Smooth muscle cell (in vitro differentiated cells): ENCODE data around the gene SF3B6. TPM values are rescaled to one million over a fixed set of nuclear protein-coding genes. Genes with fewer than 3 reads are reported as not detected.

Experiments
- DNase-seq: peaks from one replicate; lab custom pipeline; 2025; ENCODE audit not compliant: unreplicated experiment; lab: John Stamatoyannopoulos, UW
- H2AFZ ChIP-seq: fragments of 200-600 bp; sonication (generic); 2 replicates; pipeline ENCODE4 v1.6.0; 2016; ENCODE audit warnings: antibody characterized with exemption, low read depth, mild to moderate bottlenecking
- H3F3A ChIP-seq: fragments of 200-600 bp; sonication (generic); 2 replicates; pipeline ENCODE4 v1.6.0; 2017; ENCODE audit warnings: antibody characterized with exemption, low read depth
- H3K27ac ChIP-seq: fragments of 200-600 bp; sonication (generic); 2 replicates; pipeline ENCODE4 v1.5.1; 2016; ENCODE audit warnings: low read depth, mild to moderate bottlenecking
- H3K27me3 ChIP-seq: fragments of 200-600 bp; sonication (generic); 2 replicates; pipeline ENCODE4 v1.6.1; 2016; ENCODE audit warnings: low read depth, mild to moderate bottlenecking
- H3K36me3 ChIP-seq: fragments of 200-600 bp; sonication (generic); 2 replicates; pipeline ENCODE4 v1.5.1; 2016; ENCODE audit warnings: low read depth
- H3K4me1 ChIP-seq: fragments of 200-600 bp; sonication (generic); 2 replicates; pipeline ENCODE4 v1.5.1; 2016; ENCODE audit warnings: low read depth
- H3K4me2 ChIP-seq: fragments of 200-600 bp; sonication (generic); 2 replicates; pipeline ENCODE4 v1.6.0; 2016; ENCODE audit warnings: mild to moderate bottlenecking
- H3K4me3 ChIP-seq: fragments of 200-600 bp; sonication (generic); 2 replicates; pipeline ENCODE4 v1.5.1; 2016; ENCODE audit warnings: mild to moderate bottlenecking
- H3K79me2 ChIP-seq: fragments of 200-600 bp; sonication (generic); 2 replicates; pipeline ENCODE4 v1.6.0; 2016; ENCODE audit warnings: low read depth, mild to moderate bottlenecking
- H3K9ac ChIP-seq: fragments of 200-600 bp; sonication (generic); 2 replicates; pipeline ENCODE4 v1.6.0; 2016; ENCODE audit warnings: low read depth
- H3K9me3 ChIP-seq: fragments of 200-600 bp; sonication (generic); replicated peaks from 2 replicates; pipeline ENCODE4 v1.5.1; 2016; ENCODE audit warnings: low read depth
- H4K20me1 ChIP-seq: fragments of 200-600 bp; sonication (generic); 2 replicates; pipeline ENCODE4 v1.6.0; 2016; ENCODE audit warnings: low read depth
- WGBS: methylation state at CpG from one replicate; pipeline ENCODE4 v1.1.7; 2016; ENCODE audit warnings: low lambda C conversion rate; 5-methylcytosine and 5-hydroxymethylcytosine counted together
- polyA plus RNA-seq: library from polyadenylated mRNA; unstranded; fragments of >200 nt; fragmentation: Nextera tagmentation; extraction: Ambion mirVana; gene quantifications from 2 replicates; pipeline ENCODE4 v1.2.1, GENCODE V29; 2016
- total RNA-seq: library from RNA; depleted of rRNA; stranded (reverse); fragments of >200 nt; gene quantifications from 2 replicates; pipeline ENCODE4 v1.2.3, GENCODE V29; 2014
- TF ChIP-seq, protein P1 (sequence below): fragments of 200-600 bp; sonication (generic); IDR thresholded peaks from 2 replicates; pipeline ENCODE4 v1.5.1; 2017; ENCODE audit warnings: borderline replicate concordance, mild to moderate bottlenecking, antibody characterized with exemption; ENCODE audit not compliant: insufficient read depth, poor library complexity, severe bottlenecking

SF3B6 gene
- total and polyA plus RNA-seq, 2 experiments from 2014 or later: 210 to 260 TPM

DNA sequence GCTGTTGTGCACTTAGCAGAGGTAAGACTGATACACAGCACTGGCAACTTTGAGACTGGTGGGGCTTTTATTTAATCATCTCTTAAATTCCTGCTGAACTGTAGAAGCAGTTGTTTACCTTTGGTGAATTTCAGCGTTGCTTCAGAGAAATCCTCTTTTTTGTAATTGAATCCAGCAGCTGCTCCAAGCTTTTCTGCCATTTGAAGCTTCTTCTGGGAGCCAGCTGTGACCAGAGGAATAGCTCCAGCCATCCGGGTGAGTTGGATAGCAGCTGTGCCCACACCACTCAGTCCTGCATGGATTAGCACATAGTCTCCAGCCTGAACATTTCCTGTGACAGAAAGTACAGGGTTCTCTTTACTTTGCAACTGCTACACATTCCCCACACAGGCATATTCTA, 4.6 kb upstream of the SF3B6 start:
- peaks cover 4% of the 10 kb centered on the region for H3K36me3 ChIP-seq
- peaks cover 14% of the 10 kb centered on the region for H3K4me1 ChIP-seq
- H3K4me3 ChIP-seq: no peak overlapping the region
- peaks cover under 1% of the 10 kb centered on the region for H3K79me2 ChIP-seq
- H3K9me3 ChIP-seq: no peaks in the 10 kb centered on the region
- TF ChIP-seq, protein P1, sequence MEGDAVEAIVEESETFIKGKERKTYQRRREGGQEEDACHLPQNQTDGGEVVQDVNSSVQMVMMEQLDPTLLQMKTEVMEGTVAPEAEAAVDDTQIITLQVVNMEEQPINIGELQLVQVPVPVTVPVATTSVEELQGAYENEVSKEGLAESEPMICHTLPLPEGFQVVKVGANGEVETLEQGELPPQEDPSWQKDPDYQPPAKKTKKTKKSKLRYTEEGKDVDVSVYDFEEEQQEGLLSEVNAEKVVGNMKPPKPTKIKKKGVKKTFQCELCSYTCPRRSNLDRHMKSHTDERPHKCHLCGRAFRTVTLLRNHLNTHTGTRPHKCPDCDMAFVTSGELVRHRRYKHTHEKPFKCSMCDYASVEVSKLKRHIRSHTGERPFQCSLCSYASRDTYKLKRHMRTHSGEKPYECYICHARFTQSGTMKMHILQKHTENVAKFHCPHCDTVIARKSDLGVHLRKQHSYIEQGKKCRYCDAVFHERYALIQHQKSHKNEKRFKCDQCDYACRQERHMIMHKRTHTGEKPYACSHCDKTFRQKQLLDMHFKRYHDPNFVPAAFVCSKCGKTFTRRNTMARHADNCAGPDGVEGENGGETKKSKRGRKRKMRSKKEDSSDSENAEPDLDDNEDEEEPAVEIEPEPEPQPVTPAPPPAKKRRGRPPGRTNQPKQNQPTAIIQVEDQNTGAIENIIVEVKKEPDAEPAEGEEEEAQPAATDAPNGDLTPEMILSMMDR: no peak
- H2AFZ ChIP-seq: no peak overlapping the region
- WGBS: 71% methylated on average over 2 of the region's 2 CpGs
- H4K20me1 ChIP-seq: no peaks in the 10 kb centered on the region
- H3K27me3 ChIP-seq: no peaks in the 10 kb centered on the region
- DNase-seq: no peak
- H3K9ac ChIP-seq: no peak overlapping the region
- no peak overlapping the region for H3K27ac ChIP-seq
- H3K4me2 ChIP-seq: no peak overlapping the region
- peaks cover 13% of the 10 kb centered on the region for H3F3A ChIP-seq

DNA sequence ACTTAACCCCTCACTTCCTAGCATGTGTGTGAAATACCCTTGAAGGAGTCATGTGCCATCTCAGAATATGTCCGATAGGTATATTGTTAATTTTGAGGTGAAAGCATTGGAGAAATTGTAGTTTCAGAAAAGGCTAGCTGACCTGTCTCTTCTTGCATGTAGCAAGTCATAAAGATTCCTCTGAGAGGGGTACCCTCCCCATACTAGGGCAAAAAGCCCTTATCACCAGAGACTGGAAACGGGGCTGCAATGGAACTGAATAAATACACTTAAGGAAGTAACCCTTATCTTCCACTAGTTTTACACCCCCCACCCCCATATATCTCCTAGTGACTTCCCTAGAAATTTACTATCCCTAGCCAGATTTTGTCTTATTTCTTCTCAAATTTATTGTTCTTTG, 1.8 kb upstream of the SF3B6 start:
- peaks cover 15% of the 10 kb centered on the region for H3K4me1 ChIP-seq
- peaks cover 14% of the 10 kb centered on the region for H4K20me1 ChIP-seq
- no peak for DNase-seq
- no peak overlapping the region for H2AFZ ChIP-seq
- peak overlapping the region; percentile 58 for H3K27ac ChIP-seq
- no peaks in the 10 kb centered on the region for H3K27me3 ChIP-seq
- peak overlapping the region; percentile 84 for H3K4me3 ChIP-seq
- 76% methylated on average over 2 of the region's 2 CpGs for WGBS
- no peaks in the 10 kb centered on the region for H3K9me3 ChIP-seq
- H3K36me3 ChIP-seq: peaks cover 4% of the 10 kb centered on the region
- peaks cover 12% of the 10 kb centered on the region for H3F3A ChIP-seq
- TF ChIP-seq, protein P1: no peak
- peaks cover 29% of the 10 kb centered on the region for H3K79me2 ChIP-seq
- H3K9ac ChIP-seq: no peak overlapping the region
- peak overlapping the region; percentile 91 for H3K4me2 ChIP-seq

GRCh38 chr2:24077535-24077877, 1.4 kb upstream of the SF3B6 start:
- no peak for DNase-seq
- Histone ChIP-seq H3K27ac (peak overlapping the region; percentile 58), H3K4me2 (peak overlapping the region; percentile 91), H3K27me3 (no peaks in the 10 kb centered on the region), H3K4me1 (peaks cover 15% of the 10 kb centered on the region), H3K4me3 (peak overlapping the region; percentile 84), H4K20me1 (peaks cover 18% of the 10 kb centered on the region), H3K9me3 (no peaks in the 10 kb centered on the region), H3F3A (peaks cover 12% of the 10 kb centered on the region), H3K9ac (peak overlapping the region; percentile 41), H3K79me2 (peaks cover 33% of the 10 kb centered on the region), H3K36me3 (peaks cover 4% of the 10 kb centered on the region), H2AFZ (peak overlapping the region; percentile 78)
- TF ChIP-seq, protein P1: no peak
- WGBS: 26% methylated on average over 9 of the region's 9 CpGs

DNA sequence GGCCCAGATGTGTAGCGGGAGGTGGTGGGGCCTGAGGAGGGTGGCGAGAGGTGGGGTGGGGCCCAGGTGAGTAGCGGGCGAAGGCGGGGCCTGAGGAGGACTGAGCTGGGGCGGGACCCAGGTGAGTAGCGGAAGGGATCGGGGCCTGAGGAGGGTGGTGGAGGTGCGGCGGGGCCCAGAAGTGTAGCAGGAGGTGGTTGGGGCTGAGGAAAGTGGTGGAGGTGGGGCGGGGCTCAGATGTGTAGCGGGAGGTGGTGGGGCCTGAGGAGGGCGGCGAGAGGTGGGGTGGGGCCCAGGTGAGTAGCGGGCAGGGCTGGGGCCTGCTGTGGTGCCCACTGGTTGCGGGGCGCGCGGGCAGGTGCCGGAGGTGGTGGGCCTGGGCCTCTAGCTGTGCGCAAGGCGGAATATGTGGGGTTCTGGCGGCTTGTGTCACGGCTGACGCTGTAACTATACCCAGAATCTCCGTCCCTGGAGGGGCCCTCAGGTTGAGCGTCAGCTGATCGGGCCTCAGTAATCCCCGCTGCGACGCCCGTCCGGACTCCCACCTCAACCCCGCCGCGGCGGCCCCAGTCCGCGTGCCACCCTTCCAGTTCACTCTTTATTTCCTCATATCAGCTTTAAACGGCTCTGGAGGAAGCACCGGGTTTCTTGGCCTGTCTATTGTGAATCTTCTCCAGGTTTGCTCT, 866 bp upstream of the SF3B6 start:
- no peak for DNase-seq
- no peaks in the 10 kb centered on the region for H3K27me3 ChIP-seq
- peaks cover under 1% of the 10 kb centered on the region for H3K36me3 ChIP-seq
- peak overlapping the region; percentile 78 for H2AFZ ChIP-seq
- no peaks in the 10 kb centered on the region for H3K9me3 ChIP-seq
- H3K9ac ChIP-seq: peak overlapping the region; percentile 41
- TF ChIP-seq, protein P1: no peak
- peaks cover 12% of the 10 kb centered on the region for H3F3A ChIP-seq
- peaks cover 15% of the 10 kb centered on the region for H3K4me1 ChIP-seq
- peak overlapping the region; percentile 84 for H3K4me3 ChIP-seq
- WGBS: 1% methylated on average over 15 of the region's 41 CpGs
- peaks cover 23% of the 10 kb centered on the region for H4K20me1 ChIP-seq
- H3K4me2 ChIP-seq: peak overlapping the region; percentile 91
- peaks cover 38% of the 10 kb centered on the region for H3K79me2 ChIP-seq
- H3K27ac ChIP-seq: peak overlapping the region; percentile 58
